ENCODE data around the gene FBXL3. TPM values are rescaled to one million over a fixed set of nuclear protein-coding genes. Genes with fewer than 3 reads are reported as not detected.
"Not testable (repeated sequence)": the region's sequence is repeated elsewhere in the genome, so short reads cannot be mapped to it uniquely, and the experiment has no call there.

FBXL3 gene
- polyA plus RNA-seq, 1 donor from 2014 or later: 44.1 TPM

GRCh38 chr13:77013853-77014542, 13.0 kb downstream of the FBXL3 start:
- H3K27ac ChIP-seq (ENCODE audit: low read length): no peak overlapping the region
- TF ChIP-seq SMC3 (conservative IDR thresholded peaks at IDR 0.05; ENCODE audit: poor library complexity) (no peak), MXI1 (conservative IDR thresholded peaks at IDR 0.05; ENCODE audit: poor library complexity, severe bottlenecking) (no peak), EZH2 (IDR thresholded peaks at IDR 0.05; ENCODE audit: borderline replicate concordance, insufficient read depth, low read length, poor library complexity, severe bottlenecking) (no peak), REST (IDR thresholded peaks at IDR 0.05; ENCODE audit: borderline replicate concordance) (no peak), TAF1 (IDR thresholded peaks at IDR 0.05; ENCODE audit: low read depth) (no peak), POLR2AphosphoS5 (IDR thresholded peaks at IDR 0.05) (no peak), EP300 (conservative IDR thresholded peaks at IDR 0.05; ENCODE audit: poor library complexity, severe bottlenecking) (no peak), RAD21 (conservative IDR thresholded peaks at IDR 0.05) (no peak), CTCF (IDR thresholded peaks at IDR 0.05; ENCODE audit: poor library complexity, severe bottlenecking) (no peak)
- no peaks in the 10 kb centered on the region for H4K20me1 ChIP-seq (ENCODE audit: insufficient read depth)
- H2AFZ ChIP-seq (ENCODE audit: low read depth, low read length): no peak overlapping the region
- no peak overlapping the region for H3K9ac ChIP-seq (ENCODE audit: low read length)
- H3K4me2 ChIP-seq (ENCODE audit: low read length): no peak overlapping the region
- H3K27me3 ChIP-seq (ENCODE audit: insufficient read depth, low read depth, low read length): no peaks in the 10 kb centered on the region
- H3K4me3 ChIP-seq (ENCODE audit: low read length): no peak overlapping the region
- H3K9me3 ChIP-seq (ENCODE audit: low read length): no peaks in the 10 kb centered on the region
- no peaks in the 10 kb centered on the region for H3F3A ChIP-seq (ENCODE audit: insufficient read depth, low read length, poor library complexity, severe bottlenecking)
- H3K79me2 ChIP-seq (replicated peaks; ENCODE audit: insufficient read depth, low read length): peaks cover 8% of the 10 kb centered on the region
- H3K9me2 ChIP-seq (ENCODE audit: insufficient read depth, low read length): no peaks in the 10 kb centered on the region
- H3K36me3 ChIP-seq (ENCODE audit: insufficient read depth, low read length): peaks cover 34% of the 10 kb centered on the region

- not testable (repeated sequence) for H3K27me3 ChIP-seq (ENCODE audit: insufficient read depth, low read depth, low read length); H3K4me3 ChIP-seq (ENCODE audit: low read length); H3F3A ChIP-seq (ENCODE audit: insufficient read depth, low read length, poor library complexity, severe bottlenecking); H3K9me2 ChIP-seq (ENCODE audit: insufficient read depth, low read length); H3K27ac ChIP-seq (ENCODE audit: low read length); H3K9me3 ChIP-seq (ENCODE audit: low read length); H4K20me1 ChIP-seq (ENCODE audit: insufficient read depth); H3K9ac ChIP-seq (ENCODE audit: low read length); H3K4me2 ChIP-seq (ENCODE audit: low read length); H2AFZ ChIP-seq (ENCODE audit: low read depth, low read length)
- Histone ChIP-seq H3K36me3 (ENCODE audit: insufficient read depth, low read length) (peaks cover 26% of the 10 kb centered on the region), H3K79me2 (replicated peaks; ENCODE audit: insufficient read depth, low read length) (peaks cover 17% of the 10 kb centered on the region)
Observed at GRCh38 chr13:77009719-77010118, 17.2 kb downstream of the FBXL3 start.

All from neural cell (in vitro differentiated cells).